NCI-H345 treated with DMSO at 0.1 percent for 48 hours (cell line): ENCODE data around the gene TNFRSF1A.
A peak's percentile ranks its signal among the peaks of the same experiment; 100 is the strongest.

Source experiments
- DNase-seq: peaks from one replicate; lab custom pipeline; 2025; ENCODE audit not compliant: unreplicated experiment; lab: John Stamatoyannopoulos, UW

The TNFRSF1A gene

GRCh38 chr12:6341417-6342139 is at the start of gene TNFRSF1A:
Gene TNFRSF1A, minus strand, starts transcription at chr12:6342076. Its CDS starts 262 bp downstream, at chr12:6341814.
- DNase-seq, result no peak

- DNase-seq, result no peak
Observed at GRCh38 chr12:6391013-6391412, 49.1 kb upstream of the TNFRSF1A start.

GRCh38 chr12:6390084-6390799 is 48.4 kb upstream of the TNFRSF1A start:
- no peak for DNase-seq

- DNase-seq, result no peak
Observed at GRCh38 chr12:6387541-6387940, 45.7 kb upstream of the TNFRSF1A start.

GRCh38 chr12:6386491-6386890 is 44.6 kb upstream of the TNFRSF1A start:
- DNase-seq, result no peak

- no peak for DNase-seq
Observed at GRCh38 chr12:6386038-6386437, 44.2 kb upstream of the TNFRSF1A start.

- DNase-seq, result no peak
Observed at GRCh38 chr12:6384499-6385436, 42.9 kb upstream of the TNFRSF1A start.

- DNase-seq, result no peak
Observed at GRCh38 chr12:6383572-6384498, 42.0 kb upstream of the TNFRSF1A start, which contains the start of gene LTBR. Gene LTBR, plus strand, starts transcription at chr12:6384162. Its CDS starts 197 bp downstream, at chr12:6384359.

GRCh38 chr12:6382982-6383381 is 41.1 kb upstream of the TNFRSF1A start:
- no peak for DNase-seq

- no peak for DNase-seq
Observed at GRCh38 chr12:6382371-6382770, 40.5 kb upstream of the TNFRSF1A start.

- DNase-seq, result no peak
Observed at GRCh38 chr12:6380141-6381121, 38.6 kb upstream of the TNFRSF1A start.

GRCh38 chr12:6378709-6379472 is 37.0 kb upstream of the TNFRSF1A start:
- no peak for DNase-seq

- no peak for DNase-seq
Observed at GRCh38 chr12:6377667-6377994, 35.8 kb upstream of the TNFRSF1A start.

GRCh38 chr12:6376870-6377666 is 35.2 kb upstream of the TNFRSF1A start:
- no peak for DNase-seq

- DNase-seq, result no peak
Observed at GRCh38 chr12:6376079-6376869, 34.4 kb upstream of the TNFRSF1A start.

GRCh38 chr12:6375269-6376078 is 33.6 kb upstream of the TNFRSF1A start, which contains the start of gene SCNN1A:
Gene SCNN1A, minus strand, starts transcription at chr12:6375563. Its CDS starts 780 bp downstream, at chr12:6374783.
- DNase-seq, result peak; percentile 78
